HEK293T (cell line): ENCODE measurements around the gene BCL2.

ENCODE experiments used
- CTCF ChIA-PET: fragments of 350-600 bp; formaldehyde crosslinking; extraction: SDS; loops from one replicate; lab custom pipeline; 2021; ENCODE audit warnings: antibody characterized with exemption, inconsistent platforms; lab: Yijun Ruan, JAX
- POLR2A ChIA-PET: fragments of 350-600 bp; formaldehyde crosslinking; extraction: SDS; loops from one replicate; lab custom pipeline; 2020; ENCODE audit warnings: antibody characterized with exemption, inconsistent platforms; lab: Yijun Ruan, JAX
- DNase-seq: peaks from one replicate; pipeline ENCODE4 v3.0.0; 2012; ENCODE audit warnings: mixed read lengths; ENCODE audit errors: extremely low spot score
- ARNT ChIP-seq: fragments of 450-650 bp; IDR thresholded peaks from 2 replicates; pipeline ENCODE4 v1.6.1; 2017; ENCODE audit warnings: mild to moderate bottlenecking
- BHLHE40 ChIP-seq: fragments of 450-650 bp; IDR thresholded peaks from 2 replicates; pipeline ENCODE4 v1.6.1; 2016; ENCODE audit warnings: mild to moderate bottlenecking, moderate library complexity, borderline replicate concordance
- CTBP1 ChIP-seq: fragments of 450-650 bp; IDR thresholded peaks from 2 replicates; pipeline ENCODE4 v1.6.1; 2016; ENCODE audit warnings: borderline replicate concordance
- ELF4 ChIP-seq: fragments of 450-650 bp; IDR thresholded peaks from 2 replicates; pipeline ENCODE4 v1.6.1; 2017; ENCODE audit warnings: antibody characterized with exemption
- FOXA1 ChIP-seq: fragments of 450-650 bp; IDR thresholded peaks from 2 replicates; pipeline ENCODE4 v1.6.1; 2016; ENCODE audit warnings: mild to moderate bottlenecking
- FOXK2 ChIP-seq: fragments of 450-650 bp; IDR thresholded peaks from 2 replicates; pipeline ENCODE4 v1.6.1; 2016; ENCODE audit warnings: mild to moderate bottlenecking
- FOXM1 ChIP-seq: fragments of 450-650 bp; IDR thresholded peaks from 2 replicates; pipeline ENCODE4 v1.6.1; 2017; ENCODE audit warnings: mild to moderate bottlenecking, borderline replicate concordance
- HDGF ChIP-seq: fragments of 450-650 bp; IDR thresholded peaks from 2 replicates; pipeline ENCODE4 v1.6.1; 2017; ENCODE audit warnings: antibody characterized with exemption, borderline replicate concordance
- L3MBTL2 ChIP-seq: fragments of 450-650 bp; conservative IDR thresholded peaks from 2 replicates; pipeline ENCODE4 v1.6.1; 2016; ENCODE audit warnings: mild to moderate bottlenecking
- LEF1 ChIP-seq: fragments of 450-650 bp; IDR thresholded peaks from 2 replicates; pipeline ENCODE4 v1.6.1; 2017; ENCODE audit warnings: mild to moderate bottlenecking, borderline replicate concordance
- NFRKB ChIP-seq: fragments of 450-650 bp; IDR thresholded peaks from 2 replicates; pipeline ENCODE4 v1.6.1; 2016; ENCODE audit warnings: mild to moderate bottlenecking, moderate library complexity
- SP1 ChIP-seq: fragments of 450-650 bp; IDR thresholded peaks from 2 replicates; pipeline ENCODE4 v1.6.1; 2017
- SUZ12 ChIP-seq: fragments of 450-650 bp; IDR thresholded peaks from 2 replicates; pipeline ENCODE4 v1.6.1; 2016; ENCODE audit warnings: mild to moderate bottlenecking
- TARDBP ChIP-seq: fragments of 450-650 bp; IDR thresholded peaks from 2 replicates; pipeline ENCODE4 v1.6.1; 2016
- ZNF384 ChIP-seq: fragments of 450-650 bp; IDR thresholded peaks from 2 replicates; pipeline ENCODE4 v1.6.1; 2016
- TF ChIP-seq, protein P1 (sequence below): fragments of 450-650 bp; IDR thresholded peaks from 2 replicates; pipeline ENCODE4 v1.6.1; 2016

BCL2 gene

DNA sequence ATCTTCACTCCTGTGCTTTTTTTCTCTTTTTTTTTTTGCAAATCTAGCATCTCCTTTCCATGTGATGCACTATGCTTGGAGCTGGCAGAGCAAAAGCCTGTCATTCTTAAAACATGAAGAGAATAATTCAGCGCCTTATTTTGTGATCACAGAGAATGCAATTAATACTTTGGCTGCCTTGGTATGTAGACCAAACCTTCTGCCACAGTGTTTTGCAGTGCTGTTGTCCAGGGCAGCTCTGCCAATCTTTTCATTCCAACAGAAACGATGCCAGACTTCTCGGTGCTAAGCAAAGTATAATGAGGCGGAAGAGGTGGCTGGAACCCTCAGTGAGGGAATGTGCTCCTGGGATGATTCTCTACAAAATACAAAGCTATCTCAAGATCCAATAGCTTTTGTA is 25.6 kb downstream of the BCL2 start:
- POLR2A ChIA-PET = no interaction called here
- CTCF ChIA-PET = interaction anchor here (0.6 kb wide), 1 partner anchor 20 kb away, joined by 3 read pairs; no protein-coding TSS in a partner anchor

DNA sequence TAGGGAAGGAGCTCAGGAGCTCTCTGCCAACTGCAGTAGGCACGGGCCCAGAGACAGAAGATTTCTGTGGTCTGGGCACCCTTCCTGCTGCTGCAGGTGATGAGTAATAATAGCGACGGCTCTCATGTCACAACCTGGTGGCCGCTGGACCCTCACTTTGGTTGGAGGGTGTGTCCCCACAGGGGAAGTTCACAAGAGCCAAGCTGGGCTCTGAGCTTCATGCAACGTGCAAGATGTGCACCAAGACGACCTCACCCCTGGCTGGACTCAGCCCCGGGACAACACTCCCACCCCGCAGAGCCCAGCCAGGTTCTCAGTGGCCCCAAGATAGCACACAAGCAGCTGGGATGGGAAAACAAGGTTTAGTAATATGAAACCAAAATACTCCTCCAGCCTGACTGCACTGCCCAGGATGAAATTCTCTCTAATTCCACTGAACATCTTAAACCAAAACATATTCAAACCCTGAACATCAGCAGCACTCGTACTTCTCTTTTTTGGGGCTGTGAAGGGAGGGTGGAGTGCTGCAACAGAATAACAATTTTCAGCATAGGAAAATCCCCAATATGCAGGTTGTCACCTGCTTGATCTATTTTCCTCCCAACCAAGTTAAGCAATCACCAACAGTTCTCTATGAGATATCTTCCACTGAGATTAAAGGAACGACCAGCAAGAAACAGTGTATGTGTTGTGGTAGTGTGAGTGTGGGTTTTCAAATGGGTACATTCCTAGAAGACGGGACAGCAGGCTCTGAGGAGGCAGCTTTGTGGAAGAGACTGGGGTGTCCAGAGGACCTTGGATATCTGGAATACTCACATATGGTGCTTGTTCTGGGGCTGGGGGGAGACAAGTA is 26.5 kb downstream of the BCL2 start:
- no peak for DNase-seq
- ChIA-PET CTCF (interaction anchor here (0.5 to 0.6 kb wide), 2 partner anchors 20 to 252 kb away, joined by 3 read pairs; no protein-coding TSS in a partner anchor), POLR2A (no interaction called here)

More for the DNA sequence above, 25.6 kb downstream of the BCL2 start:
- TF ChIP-seq FOXK2 (no peak), ZNF384 (no peak), BHLHE40 (no peak), L3MBTL2 (no peak), SUZ12 (no peak), TARDBP (no peak), FOXM1 (no peak), ELF4 (no peak), FOXA1 (no peak), CTBP1 (no peak), NFRKB (no peak)
- TF ChIP-seq, protein P1, sequence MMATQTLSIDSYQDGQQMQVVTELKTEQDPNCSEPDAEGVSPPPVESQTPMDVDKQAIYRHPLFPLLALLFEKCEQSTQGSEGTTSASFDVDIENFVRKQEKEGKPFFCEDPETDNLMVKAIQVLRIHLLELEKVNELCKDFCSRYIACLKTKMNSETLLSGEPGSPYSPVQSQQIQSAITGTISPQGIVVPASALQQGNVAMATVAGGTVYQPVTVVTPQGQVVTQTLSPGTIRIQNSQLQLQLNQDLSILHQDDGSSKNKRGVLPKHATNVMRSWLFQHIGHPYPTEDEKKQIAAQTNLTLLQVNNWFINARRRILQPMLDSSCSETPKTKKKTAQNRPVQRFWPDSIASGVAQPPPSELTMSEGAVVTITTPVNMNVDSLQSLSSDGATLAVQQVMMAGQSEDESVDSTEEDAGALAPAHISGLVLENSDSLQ = no peak
- no peak for DNase-seq

DNA sequence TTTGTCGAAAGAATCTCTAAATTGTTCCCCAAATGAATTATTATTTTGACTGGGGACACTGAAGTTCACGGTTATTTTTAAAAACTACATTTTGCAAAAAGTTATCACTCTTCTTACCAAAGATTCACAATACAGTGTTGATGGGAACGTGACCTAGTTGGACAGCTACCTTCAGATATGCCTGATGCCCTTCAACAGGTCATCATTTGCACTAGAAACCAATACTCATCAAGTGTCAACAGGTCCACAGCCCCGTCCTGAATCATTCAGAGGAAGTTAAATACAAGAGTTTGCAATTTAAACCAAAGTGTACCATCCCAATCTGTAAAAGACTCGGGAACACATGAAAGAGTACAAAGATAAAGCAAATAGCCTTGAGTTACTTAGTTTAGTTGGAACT is 28.3 kb downstream of the BCL2 start:
- ChIA-PET CTCF (no interaction called here), POLR2A (no interaction called here)
- TF ChIP-seq FOXA1 (no peak), SUZ12 (no peak), SP1 (no peak), L3MBTL2 (no peak), FOXM1 (no peak), LEF1 (no peak)
- DNase-seq = no peak

More for the DNA sequence above, 26.5 kb downstream of the BCL2 start:
- TF ChIP-seq FOXK2 = no peak
- TF ChIP-seq FOXA1 = no peak
- TF ChIP-seq L3MBTL2 = no peak
- TF ChIP-seq TARDBP = no peak
- TF ChIP-seq HDGF = no peak
- TF ChIP-seq ZNF384 = no peak
- TF ChIP-seq NFRKB = no peak

DNA sequence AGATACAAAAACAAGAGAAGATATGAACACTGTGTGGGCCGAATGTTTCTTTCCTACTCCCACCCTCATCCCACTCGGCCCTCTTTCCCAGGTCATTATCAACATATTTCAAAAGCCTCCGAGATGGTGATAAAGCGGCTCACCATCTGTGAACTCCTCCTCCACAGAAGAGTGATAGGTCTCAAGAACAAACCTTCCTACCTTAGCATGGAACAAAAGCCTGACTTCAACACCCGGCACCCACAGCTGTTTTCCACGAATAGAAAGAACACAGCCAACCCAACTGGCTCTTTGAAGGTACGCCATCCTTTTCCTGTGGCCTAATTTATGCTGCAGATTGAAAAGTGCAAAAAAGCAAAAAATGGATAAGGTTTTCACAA is 28.8 kb downstream of the BCL2 start:
- CTCF ChIA-PET = no interaction called here
- POLR2A ChIA-PET = no interaction called here

DNA sequence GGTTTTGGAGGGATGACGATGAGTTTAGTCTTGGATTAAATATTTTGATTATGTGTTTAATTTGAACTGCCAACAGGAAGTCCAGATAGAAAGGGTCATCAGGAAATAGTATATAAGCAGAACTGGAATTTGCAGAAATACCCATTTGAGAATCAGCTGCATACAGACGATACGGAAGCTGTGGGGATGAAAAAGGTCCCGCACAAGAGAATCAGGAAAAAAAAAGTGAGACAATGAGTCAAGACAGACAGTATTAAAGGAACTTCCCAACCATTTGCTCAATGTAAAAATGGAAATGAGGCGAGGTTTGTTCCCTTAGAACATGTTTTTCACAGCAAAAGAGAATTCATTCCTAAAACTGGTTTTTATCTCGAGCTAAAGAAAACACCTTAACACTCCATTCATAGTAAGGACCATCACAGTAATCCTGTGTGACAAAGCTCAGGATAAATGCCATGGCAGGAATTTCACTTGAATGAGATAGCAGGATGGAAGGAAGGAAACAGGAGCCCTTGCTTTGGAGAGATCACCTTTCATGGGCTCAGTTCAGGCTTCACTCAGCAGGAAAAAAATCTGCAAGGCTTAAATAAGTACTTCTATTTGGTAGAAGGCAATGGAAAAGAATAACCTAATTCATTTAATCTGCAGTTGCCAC is 29.3 kb downstream of the BCL2 start:
- TF ChIP-seq SUZ12 = no peak
- TF ChIP-seq CTBP1 = no peak
- TF ChIP-seq TARDBP = no peak
- TF ChIP-seq SP1 = no peak
- no peak for DNase-seq
- POLR2A ChIA-PET = no interaction called here
- CTCF ChIA-PET = no interaction called here

More for the DNA sequence above, 28.8 kb downstream of the BCL2 start:
- DNase-seq = no peak
- TF ChIP-seq ARNT (no peak), HDGF (no peak), FOXK2 (no peak), FOXA1 (no peak), BHLHE40 (no peak), LEF1 (no peak), ZNF384 (no peak), NFRKB (no peak), TARDBP (no peak), SP1 (no peak), L3MBTL2 (no peak), FOXM1 (no peak), ELF4 (no peak)
- TF ChIP-seq, protein P1 = no peak

DNA sequence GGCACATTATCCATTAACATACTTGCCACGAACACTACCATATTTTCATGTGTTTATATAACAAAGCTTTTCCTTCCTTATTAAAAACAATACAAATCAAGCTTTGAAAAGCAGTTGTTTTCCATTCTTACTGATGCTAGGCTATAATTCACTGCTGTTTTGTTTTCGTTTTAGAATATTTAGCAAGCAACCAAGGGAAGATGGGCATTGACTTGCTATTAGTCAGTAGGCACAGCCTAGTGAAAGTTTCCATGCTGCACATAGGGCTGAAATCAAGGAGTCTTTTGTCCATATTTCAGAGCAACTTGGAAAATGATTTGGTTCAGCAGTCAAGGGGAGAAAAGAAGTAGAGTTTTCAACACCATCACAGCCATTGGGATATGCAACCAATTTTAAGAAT is 31.3 kb downstream of the BCL2 start:
- no peak for DNase-seq
- CTCF ChIA-PET = no interaction called here
- TF ChIP-seq CTBP1 (no peak), HDGF (no peak), SUZ12 (no peak), ELF4 (no peak), FOXA1 (no peak), FOXM1 (no peak), TARDBP (no peak), L3MBTL2 (no peak), BHLHE40 (no peak), NFRKB (no peak), FOXK2 (no peak)
- TF ChIP-seq, protein P1 = no peak
- POLR2A ChIA-PET = no interaction called here
